Occipital lobe (tissue), 2 donors: ENCODE results near the gene AP2A1. TPM values are rescaled to one million over a fixed set of nuclear protein-coding genes. Genes with fewer than 3 reads are reported as not detected.
A peak's percentile ranks its signal among the peaks of the same experiment; 100 is the strongest.

ENCODE experiments used
- DNase-seq: peaks from one replicate; lab custom pipeline; 2025; lab: John Stamatoyannopoulos, UW
- total RNA-seq: library from RNA; depleted of rRNA; stranded (reverse); fragments of >200 nt; gene quantifications from one replicate; pipeline ENCODE4 v1.2.3, GENCODE V29; 2014

The AP2A1 gene
- total RNA-seq, 1 donor from 2014 or later = 49.0 TPM

GRCh38 chr19:49837425-49837824 is 70.6 kb downstream of the AP2A1 start:
- no peak for DNase-seq

GRCh38 chr19:49838885-49839588 is 72.2 kb downstream of the AP2A1 start:
- no peak for DNase-seq

- no peak for DNase-seq
Observed at GRCh38 chr19:49839713-49840112, 72.9 kb downstream of the AP2A1 start.

GRCh38 chr19:49840321-49840720 is 73.5 kb downstream of the AP2A1 start:
- no peak for DNase-seq

- DNase-seq = no peak
Observed at GRCh38 chr19:49840736-49841249, 74.0 kb downstream of the AP2A1 start.

GRCh38 chr19:49843265-49843664 is 76.5 kb downstream of the AP2A1 start:
- no peak for DNase-seq

GRCh38 chr19:49844138-49845095 is 77.6 kb downstream of the AP2A1 start:
- DNase-seq = no peak

- no peak for DNase-seq
Observed at GRCh38 chr19:49845414-49845813, 78.6 kb downstream of the AP2A1 start.

- DNase-seq = no peak
Observed at GRCh38 chr19:49846408-49846807, 79.6 kb downstream of the AP2A1 start.

- no peak for DNase-seq
Observed at GRCh38 chr19:49847731-49848696, 81.2 kb downstream of the AP2A1 start.

- DNase-seq = no peak
Observed at GRCh38 chr19:49848938-49849337, 82.1 kb downstream of the AP2A1 start.

- DNase-seq = no peak
Observed at GRCh38 chr19:49849433-49850220, 82.8 kb downstream of the AP2A1 start.

GRCh38 chr19:49850221-49850486 is 83.4 kb downstream of the AP2A1 start:
- no peak for DNase-seq

GRCh38 chr19:49850487-49851342 is 83.9 kb downstream of the AP2A1 start, which contains the start of gene PTOV1:
PTOV1 (plus strand) TSS chr19:49851159.
- DNase-seq = peak; percentile 92

GRCh38 chr19:49851456-49852259 is 84.9 kb downstream of the AP2A1 start:
- no peak for DNase-seq

- DNase-seq = no peak
Observed at GRCh38 chr19:49852631-49853126, 85.9 kb downstream of the AP2A1 start.

- DNase-seq = no peak
Observed at GRCh38 chr19:49853852-49854377, 87.1 kb downstream of the AP2A1 start.
